ENCODE measurements around the gene LAMB2.

The LAMB2 gene

GRCh38 chr3:49132437-49133225 is at the start of gene LAMB2:
TSS of gene LAMB2 (minus strand) at chr3:49133050. CDS start at chr3:49132867, 183 bp downstream.
- DNase-seq (ENCODE audit: low spot score) = no peak

GRCh38 chr3:49181351-49181750 is 48.5 kb upstream of the LAMB2 start:
- no peak for TF ChIP-seq CTCF (IDR thresholded peaks at IDR 0.05; ENCODE audit: extremely low read depth, missing control alignments)
- no peak for DNase-seq (ENCODE audit: low spot score)

More at GRCh38 chr3:49132437-49133225, at the start of gene LAMB2:
- TF ChIP-seq CTCF (IDR thresholded peaks at IDR 0.05; ENCODE audit: extremely low read depth, missing control alignments) = no peak

- no peak for TF ChIP-seq CTCF (IDR thresholded peaks at IDR 0.05; ENCODE audit: extremely low read depth, missing control alignments)
- no peak for DNase-seq (ENCODE audit: low spot score)
Observed at GRCh38 chr3:49180116-49180515, 47.3 kb upstream of the LAMB2 start.

- no peak for TF ChIP-seq CTCF (IDR thresholded peaks at IDR 0.05; ENCODE audit: extremely low read depth, missing control alignments)
- DNase-seq (ENCODE audit: low spot score) = no peak
Observed at GRCh38 chr3:49177073-49177472, 44.2 kb upstream of the LAMB2 start.

DNA sequence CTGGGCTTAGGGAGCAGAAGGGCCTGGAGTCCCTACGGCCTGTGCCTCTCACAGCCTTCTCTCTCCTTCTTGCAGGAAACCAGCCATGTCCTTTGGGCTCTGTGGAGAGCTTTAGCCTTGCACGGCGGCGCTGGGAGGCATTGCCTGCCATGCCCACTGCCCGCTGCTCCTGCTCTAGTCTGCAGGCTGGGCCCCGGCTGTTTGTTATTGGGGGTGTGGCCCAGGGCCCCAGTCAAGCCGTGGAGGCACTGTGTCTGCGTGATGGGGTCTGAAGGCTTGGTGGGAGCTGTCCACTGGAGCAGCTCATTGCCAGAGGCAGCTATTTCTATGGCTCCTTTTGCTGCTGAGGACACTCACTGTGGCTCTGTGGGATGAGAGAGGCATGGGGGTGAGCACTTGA is 42.7 kb upstream of the LAMB2 start:
- DNase-seq (ENCODE audit: low spot score) = no peak
- TF ChIP-seq CTCF (IDR thresholded peaks at IDR 0.05; ENCODE audit: extremely low read depth, missing control alignments) = no peak

DNA sequence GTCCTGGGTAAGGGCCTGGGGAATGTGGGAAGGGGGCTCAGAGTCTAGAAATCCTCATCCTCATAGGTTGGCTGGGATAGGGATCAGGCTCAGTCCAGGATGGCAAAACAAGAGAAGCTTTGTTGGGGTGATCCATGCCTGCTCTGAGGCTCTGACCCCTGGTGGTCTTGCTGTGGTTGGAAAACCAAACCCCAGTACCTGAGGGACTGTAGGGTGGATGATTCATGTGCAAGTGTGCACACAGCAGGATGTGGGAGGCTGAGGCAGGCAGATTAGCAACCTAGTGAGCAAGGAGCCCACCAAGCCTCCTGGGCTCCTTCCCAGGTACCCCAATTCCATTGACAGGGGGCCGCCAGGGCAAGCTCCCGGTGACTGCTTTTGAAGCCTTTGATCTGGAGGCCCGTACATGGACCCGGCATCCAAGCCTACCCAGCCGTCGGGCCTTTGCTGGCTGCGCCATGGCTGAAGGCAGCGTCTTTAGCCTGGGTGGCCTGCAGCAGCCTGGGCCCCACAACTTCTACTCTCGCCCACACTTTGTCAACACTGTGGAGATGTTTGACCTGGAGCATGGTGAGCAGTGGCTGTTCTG is 41.6 kb upstream of the LAMB2 start:
- TF ChIP-seq CTCF (IDR thresholded peaks at IDR 0.05; ENCODE audit: extremely low read depth, missing control alignments) = no peak
- no peak for DNase-seq (ENCODE audit: low spot score)

DNA sequence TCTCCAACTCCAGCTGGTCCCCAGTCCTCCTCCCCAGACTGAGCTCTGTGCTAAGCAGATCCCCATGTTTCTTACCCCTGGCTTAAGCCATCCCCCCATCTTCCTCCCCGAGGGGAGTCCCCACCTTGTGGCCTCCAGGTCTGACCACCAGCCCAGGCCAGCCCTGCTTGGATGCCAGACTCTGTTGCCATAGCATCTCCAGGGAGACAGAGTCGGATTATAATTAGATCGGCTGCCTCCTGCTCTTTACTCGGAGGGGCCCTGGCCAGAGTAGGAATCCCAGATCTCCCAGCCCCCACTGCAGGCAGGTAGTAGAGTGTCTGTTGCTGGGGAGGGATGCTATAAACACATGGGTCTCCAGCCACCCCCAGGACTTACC is 40.9 kb upstream of the LAMB2 start:
- TF ChIP-seq CTCF (IDR thresholded peaks at IDR 0.05; ENCODE audit: extremely low read depth, missing control alignments) = no peak
- no peak for DNase-seq (ENCODE audit: low spot score)
